Uterus (tissue), 4 donors: ENCODE data around the gene LRRC49. TPM values are rescaled to one million over a fixed set of nuclear protein-coding genes. Genes with fewer than 3 reads are reported as not detected.
A peak's percentile ranks its signal among the peaks of the same experiment; 100 is the strongest.

Experiments used
- DNase-seq, 2 donors: peaks; one replicate each; pipeline ENCODE4 v3.0.0-alpha.2; 2019 to 2020
- H3K27ac ChIP-seq, 2 donors: fragments of 200-600 bp; sonication (generic); 1 replicate in 1 of 2; 2 replicates in 1 of 2; pipeline ENCODE4 v1.5.1; 2016 to 2018
- H3K27me3 ChIP-seq, 2 donors: fragments of 200-600 bp; sonication (generic); one replicate each; pipeline ENCODE4 v1.5.1; 2018 to 2019; ENCODE audit warnings: control low read depth in 1 of 2
- H3K36me3 ChIP-seq, 2 donors: fragments of 200-600 bp; sonication (generic); one replicate each; pipeline ENCODE4 v1.5.1; 2019; ENCODE audit warnings: control low read depth in 1 of 2
- H3K4me1 ChIP-seq, 2 donors: fragments of 200-600 bp; sonication (generic); one replicate each; pipeline ENCODE4 v1.5.1; 2018 to 2019; ENCODE audit warnings: control low read depth in 1 of 2
- H3K4me3 ChIP-seq, 2 donors: fragments of 200-600 bp; sonication (generic); 1 replicate in 1 of 2; 2 replicates in 1 of 2; pipeline ENCODE4 v1.5.1; 2018 to 2019; ENCODE audit warnings: mild to moderate bottlenecking in 1 of 2
- H3K9me3 ChIP-seq, 2 donors: fragments of 200-600 bp; sonication (generic); one replicate each; pipeline ENCODE4 v1.5.1; 2019; ENCODE audit warnings: control low read depth in 1 of 2
- CTCF ChIP-seq, 4 experiments: fragments of 200-600 bp in 2 of 4; fragments of 450-650 bp in 2 of 4; sonication (generic) in 2 of 4; IDR thresholded peaks; one replicate each; pipeline ENCODE4 v1.5.1; 2016 to 2019; ENCODE audit warnings: antibody characterized with exemption in 4 of 4, mild to moderate bottlenecking in 2 of 4, moderate library complexity in 1 of 4
- POLR2A ChIP-seq, 2 donors: fragments of 450-650 bp; IDR thresholded peaks; one replicate each; pipeline ENCODE4 v1.6.1; 2016; ENCODE audit warnings: antibody characterized with exemption in 2 of 2, mild to moderate bottlenecking in 1 of 2, moderate library complexity in 1 of 2
- intact Hi-C: fragments of 100-400 bp; cut with DNase I; formaldehyde crosslinking; loops from one replicate; pipeline ENCODE4 v1.15.1; 2023; ENCODE audit warnings: low total_unique reads
- total RNA-seq, 4 donors: library from RNA; depleted of rRNA in 3 of 4; stranded (reverse); fragments of >200 nt in 3 of 4; gene quantifications; one replicate each; pipeline versions ENCODE4 v1.1.0 to v1.2.4, GENCODE V29; 2014 to 2023
- donor health status: DM: yes; HTN: yes; CAD: no.

The LRRC49 gene
- total RNA-seq, 4 donors from 2014 or later, result 13.8 to 48.7 (median 19.7) TPM

DNA sequence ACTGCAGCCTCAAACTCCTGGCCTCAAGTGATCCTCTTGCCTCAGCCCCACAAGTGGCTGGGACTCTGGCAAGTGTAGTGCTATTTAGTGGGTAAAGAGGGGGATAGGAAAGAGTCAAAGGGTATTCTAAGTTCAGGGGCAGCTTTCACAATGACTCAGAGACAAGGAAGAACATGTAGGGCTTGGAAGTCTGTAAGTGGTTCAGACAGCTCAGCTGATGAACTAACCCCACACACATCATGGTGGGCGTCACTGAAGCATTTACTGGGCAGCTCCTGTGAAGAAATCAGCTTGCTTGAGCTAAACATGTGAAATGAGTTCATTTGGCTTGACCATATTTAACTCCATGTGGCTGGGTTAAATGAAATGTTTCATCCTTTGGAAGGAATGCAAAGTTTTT lies 188.1 kb downstream of the LRRC49 start:
- DNase-seq, result no peak
- intact Hi-C loops, result no loop called here
- H3K9me3 ChIP-seq, result no peaks in the 10 kb centered on the region
- H3K27ac ChIP-seq, result no peak overlapping the region
- TF ChIP-seq POLR2A (IDR thresholded peaks at IDR 0.05), result no peak
- no peak for TF ChIP-seq CTCF (IDR thresholded peaks at IDR 0.05)
- no peak overlapping the region for H3K4me3 ChIP-seq
- H3K4me1 ChIP-seq, result peaks cover 0 to 4% of the 10 kb centered on the region in 2 donors
- H3K36me3 ChIP-seq, result no peaks in the 10 kb centered on the region
- H3K27me3 ChIP-seq, result no peaks in the 10 kb centered on the region

DNA sequence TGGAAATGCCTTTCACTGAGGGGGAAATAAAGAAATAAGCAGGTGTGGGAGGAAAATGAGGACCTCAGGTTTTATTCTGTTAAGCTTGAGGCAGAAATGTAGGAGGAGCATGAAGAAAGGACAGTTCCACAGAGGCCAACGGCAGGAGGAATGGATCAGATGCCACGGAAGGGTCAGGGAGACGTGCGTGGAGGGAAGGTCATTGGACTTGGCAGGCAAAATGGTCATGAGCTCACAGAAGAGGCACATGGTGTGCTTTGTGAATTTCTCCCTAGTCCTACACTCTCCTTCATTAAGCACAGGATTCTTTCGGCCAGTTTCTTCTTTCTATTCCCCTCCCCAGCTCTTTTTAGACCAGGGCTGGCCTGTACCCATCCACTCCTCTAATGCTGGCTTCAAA lies 190.2 kb downstream of the LRRC49 start:
- no peaks in the 10 kb centered on the region for H3K9me3 ChIP-seq
- H3K4me1 ChIP-seq, result peaks cover 0 to 4% of the 10 kb centered on the region in 2 donors
- TF ChIP-seq POLR2A (IDR thresholded peaks at IDR 0.05) (no peak), CTCF (IDR thresholded peaks at IDR 0.05) (no peak)
- intact Hi-C loops, result no loop called here
- DNase-seq, result peak; percentile 50 to 72
- H3K27ac ChIP-seq, result peak overlapping the region; percentile 79 to 87
- H3K4me3 ChIP-seq, result no peak overlapping the region
- H3K27me3 ChIP-seq, result no peaks in the 10 kb centered on the region
- H3K36me3 ChIP-seq, result no peaks in the 10 kb centered on the region

- H3K9me3 ChIP-seq, result no peaks in the 10 kb centered on the region
- peaks cover 0 to 4% of the 10 kb centered on the region in 2 donors for H3K4me1 ChIP-seq
- peak overlapping the region; percentile 79 to 87 for H3K27ac ChIP-seq
- intact Hi-C loops, result no loop called here
- no peak for TF ChIP-seq CTCF (IDR thresholded peaks at IDR 0.05)
- no peak for TF ChIP-seq POLR2A (IDR thresholded peaks at IDR 0.05)
- H3K36me3 ChIP-seq, result no peaks in the 10 kb centered on the region
- peak; percentile 57 to 68 for DNase-seq
- H3K27me3 ChIP-seq, result no peaks in the 10 kb centered on the region
- no peak overlapping the region for H3K4me3 ChIP-seq
Measured at GRCh38 chr15:71083349-71083748, 190.7 kb downstream of the LRRC49 start.

DNA sequence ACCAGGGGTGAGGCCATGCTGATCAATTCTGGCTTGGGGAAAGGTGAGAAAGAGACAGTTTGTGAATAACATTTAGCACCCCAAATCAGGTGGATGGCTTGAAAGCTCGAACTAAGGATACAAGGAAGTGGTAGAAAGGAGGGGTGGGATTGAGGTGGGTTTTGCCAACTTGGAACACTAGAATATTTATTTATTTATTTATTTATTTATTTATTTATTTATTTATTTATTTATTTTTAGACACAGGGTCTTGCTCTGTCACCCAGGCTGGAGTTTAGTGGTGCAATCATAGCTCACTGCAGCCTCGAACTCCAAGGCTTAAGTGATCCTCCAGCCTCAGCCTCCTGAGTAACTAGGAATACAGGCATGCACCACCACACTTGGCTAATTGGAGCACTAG lies 191.6 kb downstream of the LRRC49 start:
- no peaks in the 10 kb centered on the region for H3K36me3 ChIP-seq
- no peak overlapping the region for H3K4me3 ChIP-seq
- peaks cover 0 to 4% of the 10 kb centered on the region in 2 donors for H3K4me1 ChIP-seq
- H3K9me3 ChIP-seq, result no peaks in the 10 kb centered on the region
- H3K27ac ChIP-seq, result peak overlapping the region in 1 of 2 donors; percentile 87
- no peaks in the 10 kb centered on the region for H3K27me3 ChIP-seq
- intact Hi-C loops, result no loop called here
- no peak for DNase-seq
- TF ChIP-seq CTCF (IDR thresholded peaks at IDR 0.05) (no peak), POLR2A (IDR thresholded peaks at IDR 0.05) (no peak)

DNA sequence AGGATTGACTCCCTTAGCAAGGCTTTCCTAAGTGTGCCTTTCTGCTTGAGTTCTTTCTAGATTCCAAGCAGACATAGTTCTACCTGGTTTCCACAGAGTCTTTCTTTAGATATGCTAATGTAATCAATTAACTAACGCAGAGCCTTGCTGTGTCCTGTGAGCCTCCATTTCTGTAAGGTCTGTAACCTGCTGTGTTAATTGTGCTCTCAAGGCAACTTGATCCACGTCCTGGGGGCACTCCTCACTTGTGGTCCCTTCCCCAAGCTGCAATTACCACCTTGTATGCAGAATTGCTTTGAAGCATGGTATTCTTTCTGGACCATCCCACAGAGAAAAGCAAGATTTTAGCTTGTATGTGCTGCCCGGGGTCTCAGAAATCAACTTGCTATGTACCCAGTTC lies 193.2 kb downstream of the LRRC49 start:
- TF ChIP-seq POLR2A (IDR thresholded peaks at IDR 0.05), result no peak
- TF ChIP-seq CTCF (IDR thresholded peaks at IDR 0.05), result no peak
- intact Hi-C loops, result no loop called here
- no peaks in the 10 kb centered on the region for H3K36me3 ChIP-seq
- peaks cover 0 to 4% of the 10 kb centered on the region in 2 donors for H3K4me1 ChIP-seq
- H3K27ac ChIP-seq, result no peak overlapping the region
- DNase-seq, result no peak
- no peak overlapping the region for H3K4me3 ChIP-seq
- no peaks in the 10 kb centered on the region for H3K9me3 ChIP-seq
- no peaks in the 10 kb centered on the region for H3K27me3 ChIP-seq
